Uterus (tissue), 4 donors: Measurements from ENCODE around the gene EPB41L3. TPM values are rescaled to one million over a fixed set of nuclear protein-coding genes. Genes with fewer than 3 reads are reported as not detected.
A peak's percentile ranks its signal among the peaks of the same experiment; 100 is the strongest.

Experiments used
- DNase-seq, 2 donors: peaks; one replicate each; pipeline ENCODE4 v3.0.0-alpha.2; 2019 to 2020
- H3K27ac ChIP-seq, 2 donors: fragments of 200-600 bp; sonication (generic); 1 replicate in 1 of 2; 2 replicates in 1 of 2; pipeline ENCODE4 v1.5.1; 2016 to 2018
- H3K27me3 ChIP-seq, 2 donors: fragments of 200-600 bp; sonication (generic); one replicate each; pipeline ENCODE4 v1.5.1; 2018 to 2019; ENCODE audit warnings: control low read depth in 1 of 2
- H3K36me3 ChIP-seq, 2 donors: fragments of 200-600 bp; sonication (generic); one replicate each; pipeline ENCODE4 v1.5.1; 2019; ENCODE audit warnings: control low read depth in 1 of 2
- H3K4me1 ChIP-seq, 2 donors: fragments of 200-600 bp; sonication (generic); one replicate each; pipeline ENCODE4 v1.5.1; 2018 to 2019; ENCODE audit warnings: control low read depth in 1 of 2
- H3K4me3 ChIP-seq, 2 donors: fragments of 200-600 bp; sonication (generic); 1 replicate in 1 of 2; 2 replicates in 1 of 2; pipeline ENCODE4 v1.5.1; 2018 to 2019; ENCODE audit warnings: mild to moderate bottlenecking in 1 of 2
- H3K9me3 ChIP-seq, 2 donors: fragments of 200-600 bp; sonication (generic); one replicate each; pipeline ENCODE4 v1.5.1; 2019; ENCODE audit warnings: control low read depth in 1 of 2
- CTCF ChIP-seq, 4 experiments: fragments of 200-600 bp in 2 of 4; fragments of 450-650 bp in 2 of 4; sonication (generic) in 2 of 4; IDR thresholded peaks; one replicate each; pipeline ENCODE4 v1.5.1; 2016 to 2019; ENCODE audit warnings: antibody characterized with exemption in 4 of 4, mild to moderate bottlenecking in 2 of 4, moderate library complexity in 1 of 4
- POLR2A ChIP-seq, 2 donors: fragments of 450-650 bp; IDR thresholded peaks; one replicate each; pipeline ENCODE4 v1.6.1; 2016; ENCODE audit warnings: antibody characterized with exemption in 2 of 2, mild to moderate bottlenecking in 1 of 2, moderate library complexity in 1 of 2
- intact Hi-C: fragments of 100-400 bp; cut with DNase I; formaldehyde crosslinking; loops from one replicate; pipeline ENCODE4 v1.15.1; 2023; ENCODE audit warnings: low total_unique reads
- total RNA-seq, 4 donors: library from RNA; depleted of rRNA in 3 of 4; stranded (reverse); fragments of >200 nt in 3 of 4; gene quantifications; one replicate each; pipeline versions ENCODE4 v1.1.0 to v1.2.4, GENCODE V29; 2014 to 2023
- donor health status: DM: yes; HTN: yes; CAD: no.

Gene EPB41L3
- total RNA-seq, 4 donors from 2014 or later, result 31.5 to 111 (median 57.1) TPM

- DNase-seq, result no peak
- H3K27ac ChIP-seq, result peak overlapping the region; percentile 38 to 58
- H3K4me3 ChIP-seq, result peak overlapping the region in 1 of 2 donors; percentile 5
- H3K27me3 ChIP-seq, result no peaks in the 10 kb centered on the region
- H3K9me3 ChIP-seq, result no peaks in the 10 kb centered on the region
- H3K36me3 ChIP-seq, result no peaks in the 10 kb centered on the region
- TF ChIP-seq CTCF (IDR thresholded peaks at IDR 0.05) (no peak), POLR2A (IDR thresholded peaks at IDR 0.05) (no peak)
- H3K4me1 ChIP-seq, result no peaks in the 10 kb centered on the region
- intact Hi-C loops, result no loop called here
These were observed 24.9 kb downstream of the EPB41L3 start for GRCh38 chr18:5518899-5519371.

GRCh38 chr18:5518179-5518770 lies 25.5 kb downstream of the EPB41L3 start:
- intact Hi-C loops, result no loop called here
- Histone ChIP-seq H3K4me1 (no peaks in the 10 kb centered on the region), H3K4me3 (peak overlapping the region in 1 of 2 donors; percentile 5), H3K27me3 (no peaks in the 10 kb centered on the region), H3K9me3 (no peaks in the 10 kb centered on the region), H3K27ac (peak overlapping the region; percentile 38 to 58), H3K36me3 (no peaks in the 10 kb centered on the region)
- TF ChIP-seq POLR2A (IDR thresholded peaks at IDR 0.05) (no peak), CTCF (IDR thresholded peaks at IDR 0.05) (no peak)
- no peak for DNase-seq

- no peaks in the 10 kb centered on the region for H3K36me3 ChIP-seq
- H3K4me1 ChIP-seq, result no peaks in the 10 kb centered on the region
- DNase-seq, result no peak
- H3K27me3 ChIP-seq, result no peaks in the 10 kb centered on the region
- no peaks in the 10 kb centered on the region for H3K9me3 ChIP-seq
- H3K27ac ChIP-seq, result no peak overlapping the region
- TF ChIP-seq POLR2A (IDR thresholded peaks at IDR 0.05), result no peak
- TF ChIP-seq CTCF (IDR thresholded peaks at IDR 0.05), result no peak
- H3K4me3 ChIP-seq, result no peak overlapping the region
- intact Hi-C loops, result no loop called here
These were observed 27.0 kb downstream of the EPB41L3 start for GRCh38 chr18:5516841-5517240.

GRCh38 chr18:5515011-5515784 lies 28.6 kb downstream of the EPB41L3 start:
- Histone ChIP-seq H3K27me3 (no peaks in the 10 kb centered on the region), H3K4me1 (no peaks in the 10 kb centered on the region), H3K4me3 (no peak overlapping the region), H3K27ac (no peak overlapping the region), H3K9me3 (no peaks in the 10 kb centered on the region), H3K36me3 (no peaks in the 10 kb centered on the region)
- DNase-seq, result no peak
- intact Hi-C loops, result no loop called here
- TF ChIP-seq CTCF (IDR thresholded peaks at IDR 0.05), result no peak
- no peak for TF ChIP-seq POLR2A (IDR thresholded peaks at IDR 0.05)

- Histone ChIP-seq H3K4me3 (no peak overlapping the region), H3K9me3 (no peaks in the 10 kb centered on the region), H3K36me3 (no peaks in the 10 kb centered on the region), H3K27ac (no peak overlapping the region), H3K27me3 (no peaks in the 10 kb centered on the region), H3K4me1 (no peaks in the 10 kb centered on the region)
- no peak for DNase-seq
- TF ChIP-seq CTCF (IDR thresholded peaks at IDR 0.05) (no peak), POLR2A (IDR thresholded peaks at IDR 0.05) (no peak)
- intact Hi-C loops, result no loop called here
These were observed 29.9 kb downstream of the EPB41L3 start for GRCh38 chr18:5513947-5514346.
